Upper lobe of left lung (tissue), 6 donors: Measurements from ENCODE around the gene ANO4. TPM values are rescaled to one million over a fixed set of nuclear protein-coding genes. Genes with fewer than 3 reads are reported as not detected.

Source experiments
- ATAC-seq, 2 donors: fragments of 200-7000 bp; cut with Tn5 transposase; one replicate each; pipeline ENCODE4 v1.9.1; 2022; ENCODE audit warnings: mild to moderate bottlenecking in 2 of 2, moderate library complexity in 2 of 2; ENCODE audit not compliant: low FRiP score in 2 of 2
- DNase-seq, 2 donors: peaks; one replicate each; pipeline ENCODE4 v3.0.0-alpha.2; 2019 to 2020
- H3K27ac ChIP-seq, 4 donors: fragments of 200-600 bp; sonication (generic); one replicate each; pipeline ENCODE4 v1.5.1; 2016 to 2019
- H3K27me3 ChIP-seq, 4 donors: fragments of 200-600 bp; sonication (generic); one replicate each; pipeline ENCODE4 v1.5.1; 2017 to 2019
- H3K36me3 ChIP-seq, 4 donors: fragments of 200-600 bp; sonication (generic); one replicate each; pipeline ENCODE4 v1.5.1; 2016 to 2019
- H3K4me1 ChIP-seq, 4 donors: fragments of 200-600 bp; sonication (generic); one replicate each; pipeline ENCODE4 v1.5.1; 2018 to 2019
- H3K4me3 ChIP-seq, 4 donors: fragments of 200-600 bp; sonication (generic); one replicate each; pipeline ENCODE4 v1.5.1; 2017 to 2019; ENCODE audit warnings: mild to moderate bottlenecking in 2 of 4, moderate library complexity in 1 of 4
- H3K9me3 ChIP-seq, 4 donors: fragments of 200-600 bp; sonication (generic); one replicate each; pipeline ENCODE4 v1.5.1; 2018 to 2019
- EP300 ChIP-seq, 4 donors: sonication (generic); formaldehyde crosslinking; IDR thresholded peaks; one replicate each; pipeline ENCODE4 v1.5.1; 2017; ENCODE audit warnings: antibody characterized with exemption in 4 of 4, control low read depth in 2 of 4
- POLR2A ChIP-seq, 4 donors: fragments of 450-650 bp; IDR thresholded peaks; one replicate each; pipeline ENCODE4 v1.5.1; 2016 to 2017; ENCODE audit warnings: antibody characterized with exemption in 4 of 4, mild to moderate bottlenecking in 2 of 4
- POLR2AphosphoS5 ChIP-seq, 2 donors: sonication (generic); formaldehyde crosslinking; IDR thresholded peaks; one replicate each; pipeline ENCODE4 v1.5.1; 2017; ENCODE audit warnings: antibody characterized with exemption in 2 of 2
- WGBS, 2 donors: methylation state at CpG; one replicate each; pipeline ENCODE4 v1.1.5; 2017 to 2018; 5-methylcytosine and 5-hydroxymethylcytosine counted together
- total RNA-seq, 6 donors: library from RNA; depleted of rRNA in 4 of 6; stranded (reverse); fragments of >200 nt in 4 of 6; gene quantifications; one replicate each; pipeline versions ENCODE4 v1.1.0 to v1.2.1, GENCODE V29; 2016 to 2021
- TF ChIP-seq, protein P1 (sequence below), 6 experiments: fragments of 450-650 bp in 4 of 6; fragments of 200-600 bp in 2 of 6; sonication (generic) in 2 of 6; IDR thresholded peaks; one replicate each; pipeline ENCODE4 v1.5.1; 2016 to 2019; ENCODE audit warnings: antibody characterized with exemption in 6 of 6
- donor health status: DM: no; HTN: no; CAD: no; lungs with moderate emphysema.
- donor health status: DM: no; HTN: yes; CAD: no; lungs with severe emphysema.

Gene ANO4
- total RNA-seq, 6 donors from 2014 or later, result 0.17 to 1.2 (median 0.30) TPM; not detected in 3

- no peaks in the 10 kb centered on the region for H3K36me3 ChIP-seq
- WGBS, 2 donors, result 72 to 78% methylated on average over 5 of the region's 5 CpGs
- H3K27me3 ChIP-seq, result no peaks in the 10 kb centered on the region
- ATAC-seq, result no peak
- no peaks in the 10 kb centered on the region for H3K9me3 ChIP-seq
- no peaks in the 10 kb centered on the region for H3K4me1 ChIP-seq
- TF ChIP-seq POLR2AphosphoS5 (IDR thresholded peaks at IDR 0.05), result no peak
- TF ChIP-seq, protein P1, sequence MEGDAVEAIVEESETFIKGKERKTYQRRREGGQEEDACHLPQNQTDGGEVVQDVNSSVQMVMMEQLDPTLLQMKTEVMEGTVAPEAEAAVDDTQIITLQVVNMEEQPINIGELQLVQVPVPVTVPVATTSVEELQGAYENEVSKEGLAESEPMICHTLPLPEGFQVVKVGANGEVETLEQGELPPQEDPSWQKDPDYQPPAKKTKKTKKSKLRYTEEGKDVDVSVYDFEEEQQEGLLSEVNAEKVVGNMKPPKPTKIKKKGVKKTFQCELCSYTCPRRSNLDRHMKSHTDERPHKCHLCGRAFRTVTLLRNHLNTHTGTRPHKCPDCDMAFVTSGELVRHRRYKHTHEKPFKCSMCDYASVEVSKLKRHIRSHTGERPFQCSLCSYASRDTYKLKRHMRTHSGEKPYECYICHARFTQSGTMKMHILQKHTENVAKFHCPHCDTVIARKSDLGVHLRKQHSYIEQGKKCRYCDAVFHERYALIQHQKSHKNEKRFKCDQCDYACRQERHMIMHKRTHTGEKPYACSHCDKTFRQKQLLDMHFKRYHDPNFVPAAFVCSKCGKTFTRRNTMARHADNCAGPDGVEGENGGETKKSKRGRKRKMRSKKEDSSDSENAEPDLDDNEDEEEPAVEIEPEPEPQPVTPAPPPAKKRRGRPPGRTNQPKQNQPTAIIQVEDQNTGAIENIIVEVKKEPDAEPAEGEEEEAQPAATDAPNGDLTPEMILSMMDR (IDR thresholded peaks at IDR 0.05), result no peak
- no peak for TF ChIP-seq EP300 (IDR thresholded peaks at IDR 0.05)
- no peak for DNase-seq
- no peak overlapping the region for H3K4me3 ChIP-seq
- no peak overlapping the region for H3K27ac ChIP-seq
Observed at GRCh38 chr12:100896192-100896591, 101.6 kb downstream of the ANO4 start.

GRCh38 chr12:100897240-100897639, 102.7 kb downstream of the ANO4 start:
- TF ChIP-seq POLR2AphosphoS5 (IDR thresholded peaks at IDR 0.05) (no peak), POLR2A (IDR thresholded peaks at IDR 0.05) (no peak), EP300 (IDR thresholded peaks at IDR 0.05) (no peak)
- TF ChIP-seq, protein P1 (IDR thresholded peaks at IDR 0.05), result no peak
- no peaks in the 10 kb centered on the region for H3K4me1 ChIP-seq
- no peak for DNase-seq

DNA sequence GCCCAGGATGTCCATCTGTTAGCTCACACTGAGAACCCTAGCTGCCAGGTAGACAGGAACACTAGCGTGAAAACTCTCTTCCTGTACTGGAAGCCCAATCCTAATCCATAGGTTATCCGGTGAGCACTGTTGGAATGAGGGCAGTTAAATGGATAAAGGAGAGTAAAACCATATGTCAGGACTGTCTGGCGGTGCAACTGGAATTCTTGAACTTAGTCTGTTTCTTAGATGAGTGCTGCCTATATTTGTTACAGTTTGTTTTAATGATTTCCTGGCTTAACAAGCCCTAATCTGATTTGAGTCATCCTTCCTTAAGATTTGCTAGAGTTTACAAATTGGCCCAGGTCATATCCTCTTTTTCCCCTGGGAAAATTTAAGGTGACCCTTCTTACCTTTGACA, 104.7 kb downstream of the ANO4 start:
- H3K9me3 ChIP-seq, result no peaks in the 10 kb centered on the region
- DNase-seq (no peak), ATAC-seq (no peak)
- no peaks in the 10 kb centered on the region for H3K36me3 ChIP-seq
- no peak overlapping the region for H3K27ac ChIP-seq
- TF ChIP-seq EP300 (IDR thresholded peaks at IDR 0.05) (no peak), POLR2AphosphoS5 (IDR thresholded peaks at IDR 0.05) (no peak), POLR2A (IDR thresholded peaks at IDR 0.05) (no peak)
- TF ChIP-seq, protein P1 (IDR thresholded peaks at IDR 0.05), result no peak
- no peak overlapping the region for H3K4me3 ChIP-seq
- no peaks in the 10 kb centered on the region for H3K4me1 ChIP-seq
- no peaks in the 10 kb centered on the region for H3K27me3 ChIP-seq
- 78 to 92% methylated on average over 3 of the region's 3 CpGs for WGBS, 2 donors

More at GRCh38 chr12:100897240-100897639, 102.7 kb downstream of the ANO4 start:
- Histone ChIP-seq H3K27ac (no peak overlapping the region), H3K27me3 (no peaks in the 10 kb centered on the region), H3K9me3 (no peaks in the 10 kb centered on the region), H3K4me3 (no peak overlapping the region), H3K36me3 (no peaks in the 10 kb centered on the region)
- ATAC-seq, result no peak
- 76 to 78% methylated on average over 5 of the region's 5 CpGs for WGBS, 2 donors

GRCh38 chr12:100900808-100901207, 106.2 kb downstream of the ANO4 start:
- no peaks in the 10 kb centered on the region for H3K36me3 ChIP-seq
- ATAC-seq (no peak), DNase-seq (no peak)
- TF ChIP-seq, protein P1 (IDR thresholded peaks at IDR 0.05), result no peak
- TF ChIP-seq POLR2AphosphoS5 (IDR thresholded peaks at IDR 0.05), result no peak
- no peak for TF ChIP-seq POLR2A (IDR thresholded peaks at IDR 0.05)
- no peak for TF ChIP-seq EP300 (IDR thresholded peaks at IDR 0.05)
- no peaks in the 10 kb centered on the region for H3K4me1 ChIP-seq
- H3K27ac ChIP-seq, result no peak overlapping the region
- no peaks in the 10 kb centered on the region for H3K9me3 ChIP-seq
- H3K27me3 ChIP-seq, result no peaks in the 10 kb centered on the region
- 76 to 82% methylated on average over 2 of the region's 2 CpGs for WGBS, 2 donors
- H3K4me3 ChIP-seq, result no peak overlapping the region

GRCh38 chr12:100901266-100901665, 106.7 kb downstream of the ANO4 start:
- H3K4me3 ChIP-seq, result no peak overlapping the region
- no peaks in the 10 kb centered on the region for H3K4me1 ChIP-seq
- no peaks in the 10 kb centered on the region for H3K36me3 ChIP-seq
- H3K9me3 ChIP-seq, result no peaks in the 10 kb centered on the region
- DNase-seq, result no peak
- no peaks in the 10 kb centered on the region for H3K27me3 ChIP-seq
- ATAC-seq, result no peak
- WGBS, 2 donors, result 57 to 69% methylated on average over 1 of the region's 1 CpG
- no peak overlapping the region for H3K27ac ChIP-seq
- TF ChIP-seq POLR2A (IDR thresholded peaks at IDR 0.05), result no peak
- no peak for TF ChIP-seq EP300 (IDR thresholded peaks at IDR 0.05)
- no peak for TF ChIP-seq POLR2AphosphoS5 (IDR thresholded peaks at IDR 0.05)
- TF ChIP-seq, protein P1 (IDR thresholded peaks at IDR 0.05), result no peak
